ENCODE data around the gene HSPB2.

Gene HSPB2

DNA sequence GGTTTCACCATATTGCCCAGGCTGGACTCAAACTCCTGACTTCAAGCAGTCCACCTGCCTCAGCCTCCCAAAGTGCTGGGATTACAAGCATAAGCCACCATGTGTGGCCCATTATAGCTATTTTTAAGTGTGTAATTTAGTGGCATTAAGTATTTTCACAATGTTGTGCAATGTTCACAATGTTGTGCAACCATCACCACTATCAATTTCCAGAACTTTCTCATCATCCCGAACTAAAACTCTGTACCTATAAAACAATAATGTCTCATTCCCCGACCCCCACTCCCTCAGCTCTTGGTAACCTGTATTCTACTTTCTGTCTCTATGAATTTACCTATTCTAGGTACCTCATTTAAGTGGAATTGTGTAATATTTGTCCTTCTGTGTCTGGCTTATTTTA lies 25.7 kb upstream of the HSPB2 start:
- Histone ChIP-seq H3K9me3 (ENCODE audit: control insufficient read depth, low read depth, low read length) (no peaks in the 10 kb centered on the region), H3K27ac (ENCODE audit: low read length) (no peak overlapping the region), H3K27me3 (ENCODE audit: control insufficient read depth, insufficient read depth, low read length) (no peaks in the 10 kb centered on the region), H3K9ac (ENCODE audit: low read length) (no peak overlapping the region), H3K4me3 (ENCODE audit: low read length) (no peak overlapping the region), H3K4me1 (ENCODE audit: control insufficient read depth, low read depth, low read length) (no peaks in the 10 kb centered on the region), H3K36me3 (ENCODE audit: control insufficient read depth, low read depth, low read length) (no peaks in the 10 kb centered on the region)

DNA sequence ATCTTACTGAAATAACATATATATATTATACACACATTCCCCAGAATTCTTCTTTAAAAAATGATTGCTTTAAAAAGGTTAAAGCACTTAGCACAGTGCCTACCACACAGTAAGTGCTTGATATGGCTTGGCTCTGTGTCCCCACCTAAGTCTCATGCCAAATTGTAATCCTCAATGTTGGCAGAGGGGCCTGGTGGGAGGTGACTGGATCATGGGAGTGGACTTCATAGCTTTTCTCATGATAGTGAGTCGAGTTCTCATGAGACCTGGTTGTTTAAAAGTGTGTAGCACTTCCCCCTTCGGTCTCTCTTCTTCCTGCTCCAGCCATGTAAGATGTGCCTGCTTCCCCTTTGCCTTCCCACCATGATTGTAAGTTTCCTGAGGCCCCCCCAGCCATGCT lies 7.1 kb upstream of the HSPB2 start:
- no peaks in the 10 kb centered on the region for H3K9me3 ChIP-seq (ENCODE audit: control insufficient read depth, low read depth, low read length)
- H3K4me1 ChIP-seq (ENCODE audit: control insufficient read depth, low read depth, low read length): no peaks in the 10 kb centered on the region
- no peak overlapping the region for H3K27ac ChIP-seq (ENCODE audit: low read length)
- H3K9ac ChIP-seq (ENCODE audit: low read length): no peak overlapping the region
- H3K36me3 ChIP-seq (ENCODE audit: control insufficient read depth, low read depth, low read length): no peaks in the 10 kb centered on the region
- no peaks in the 10 kb centered on the region for H3K27me3 ChIP-seq (ENCODE audit: control insufficient read depth, insufficient read depth, low read length)
- no peak overlapping the region for H3K4me3 ChIP-seq (ENCODE audit: low read length)

DNA sequence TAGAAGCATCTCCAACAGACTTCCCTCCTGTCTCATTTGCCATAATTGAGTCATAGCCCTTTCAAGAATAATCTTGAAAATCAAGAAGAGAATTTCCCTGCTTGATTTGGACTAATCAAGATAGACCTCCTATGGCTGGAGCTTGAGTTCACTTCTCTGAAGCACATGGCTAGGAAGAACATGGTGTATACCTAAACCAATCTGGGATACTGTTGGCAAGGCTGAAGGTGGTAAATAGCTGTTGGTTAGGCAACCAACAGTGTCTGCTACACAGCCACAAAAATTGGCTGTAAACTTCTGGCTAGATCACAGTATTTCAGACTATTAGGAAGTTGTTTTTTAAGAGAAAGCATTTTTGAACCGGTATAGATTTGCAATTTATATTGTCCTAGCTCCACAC lies 5.9 kb upstream of the HSPB2 start:
- Histone ChIP-seq H3K9ac (ENCODE audit: low read length) (no peak overlapping the region), H3K4me1 (ENCODE audit: control insufficient read depth, low read depth, low read length) (peaks cover 3% of the 10 kb centered on the region), H3K36me3 (ENCODE audit: control insufficient read depth, low read depth, low read length) (no peaks in the 10 kb centered on the region), H3K4me3 (ENCODE audit: low read length) (no peak overlapping the region), H3K27me3 (ENCODE audit: control insufficient read depth, insufficient read depth, low read length) (no peaks in the 10 kb centered on the region), H3K27ac (ENCODE audit: low read length) (no peak overlapping the region), H3K9me3 (ENCODE audit: control insufficient read depth, low read depth, low read length) (no peaks in the 10 kb centered on the region)

DNA sequence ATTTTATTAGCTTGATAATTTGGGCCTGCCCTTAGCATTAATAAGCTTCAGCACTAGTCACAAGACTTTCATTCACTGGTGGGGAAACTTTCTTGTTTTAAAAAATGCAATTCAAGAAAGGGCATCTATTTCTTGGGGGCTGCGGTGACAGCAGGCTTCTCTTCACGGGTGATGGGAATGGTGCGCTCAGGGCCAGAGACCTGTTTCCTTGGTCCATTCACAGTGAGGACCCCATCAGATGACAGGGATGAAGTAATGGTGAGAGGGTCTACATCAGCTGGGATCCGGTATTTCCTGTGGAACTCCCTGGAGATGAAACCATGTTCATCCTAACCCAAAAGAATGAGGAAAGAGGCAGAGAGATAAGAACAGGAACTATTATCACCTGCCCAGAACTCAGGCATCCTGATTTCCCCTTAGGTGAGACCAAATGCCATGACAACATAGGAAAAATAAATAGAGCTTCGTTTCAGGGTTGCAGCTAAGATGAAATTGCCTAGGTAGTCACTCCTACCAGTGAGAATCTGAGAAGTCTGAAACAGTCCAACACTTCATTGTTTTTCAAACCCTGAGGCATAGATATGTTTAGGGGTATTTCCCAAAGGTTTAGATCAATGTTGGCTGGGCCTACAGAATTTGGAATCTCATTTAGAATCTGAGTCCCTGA lies 3.8 kb upstream of the HSPB2 start:
- H3K27me3 ChIP-seq (ENCODE audit: control insufficient read depth, insufficient read depth, low read length): no peaks in the 10 kb centered on the region
- no peak overlapping the region for H3K9ac ChIP-seq (ENCODE audit: low read length)
- no peak overlapping the region for H3K27ac ChIP-seq (ENCODE audit: low read length)
- no peaks in the 10 kb centered on the region for H3K9me3 ChIP-seq (ENCODE audit: control insufficient read depth, low read depth, low read length)
- H3K4me1 ChIP-seq (ENCODE audit: control insufficient read depth, low read depth, low read length): peaks cover 11% of the 10 kb centered on the region
- H3K4me3 ChIP-seq (ENCODE audit: low read length): no peak overlapping the region
- no peaks in the 10 kb centered on the region for H3K36me3 ChIP-seq (ENCODE audit: control insufficient read depth, low read depth, low read length)

DNA sequence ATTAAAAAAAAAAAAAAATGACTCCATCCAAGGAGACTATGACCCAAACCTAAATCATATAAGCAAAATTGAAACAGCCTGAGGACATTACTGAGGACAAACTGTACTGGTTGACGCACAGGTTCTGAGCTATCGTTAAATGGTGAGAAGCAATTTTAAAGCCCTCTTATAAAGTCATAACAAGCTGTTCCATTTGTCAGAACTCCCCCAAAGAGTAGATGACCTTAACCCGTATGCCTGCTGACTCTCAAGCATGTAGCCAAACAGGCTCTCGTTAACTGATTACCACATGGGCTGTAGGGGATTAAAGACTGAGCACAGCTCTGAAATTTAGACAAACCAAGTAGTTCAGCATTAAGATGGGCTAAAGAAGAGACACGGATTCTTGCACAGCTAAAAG lies 3.2 kb upstream of the HSPB2 start:
- Histone ChIP-seq H3K9ac (ENCODE audit: low read length) (no peak overlapping the region), H3K4me3 (ENCODE audit: low read length) (no peak overlapping the region), H3K4me1 (ENCODE audit: control insufficient read depth, low read depth, low read length) (peaks cover 11% of the 10 kb centered on the region), H3K27ac (ENCODE audit: low read length) (no peak overlapping the region), H3K36me3 (ENCODE audit: control insufficient read depth, low read depth, low read length) (no peaks in the 10 kb centered on the region), H3K27me3 (ENCODE audit: control insufficient read depth, insufficient read depth, low read length) (no peaks in the 10 kb centered on the region), H3K9me3 (ENCODE audit: control insufficient read depth, low read depth, low read length) (no peaks in the 10 kb centered on the region)

DNA sequence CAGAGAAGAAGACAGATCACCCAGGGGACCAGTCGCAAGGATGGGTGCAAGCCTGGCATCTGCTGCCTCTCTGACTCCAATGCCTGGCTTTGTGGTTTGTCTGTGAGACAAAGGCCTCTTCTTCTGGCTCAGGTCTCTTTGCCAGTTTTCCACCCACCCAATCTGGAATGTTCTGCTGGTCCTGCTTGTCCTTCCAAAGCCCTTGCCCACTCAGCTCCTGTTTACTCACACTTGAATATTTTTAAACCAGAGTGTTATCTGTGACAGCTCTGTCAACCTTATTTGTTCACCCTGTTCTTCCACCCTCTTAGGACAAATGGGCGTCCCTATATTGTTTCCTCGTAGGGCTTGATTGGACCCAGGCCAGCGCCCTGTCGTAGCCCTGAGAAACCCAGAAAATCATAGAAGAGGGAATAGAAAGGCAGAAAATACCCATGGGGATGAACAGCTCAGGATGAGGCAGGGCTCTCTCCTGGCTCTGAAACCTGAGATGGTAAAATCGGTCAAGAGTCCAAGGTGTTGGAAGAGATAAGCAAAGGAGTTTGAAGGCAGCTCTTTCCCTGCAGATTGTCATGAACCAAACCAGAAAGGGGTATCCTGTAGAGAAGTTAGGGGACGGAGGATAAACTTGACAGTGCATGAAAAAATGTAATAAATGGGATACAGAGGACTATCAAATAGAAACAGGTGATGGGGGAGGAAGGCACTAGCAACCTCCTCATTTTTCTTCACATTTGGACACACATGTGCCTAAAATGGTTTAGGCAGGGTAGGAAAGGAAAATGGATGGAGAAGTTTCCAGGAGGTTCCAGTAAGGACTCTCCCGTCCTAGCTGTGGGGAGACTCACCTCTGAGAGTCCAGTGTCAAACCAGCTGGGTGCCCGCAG lies 1.6 kb upstream of the HSPB2 start:
- Histone ChIP-seq H3K4me3 (ENCODE audit: low read length) (no peak overlapping the region), H3K4me1 (ENCODE audit: control insufficient read depth, low read depth, low read length) (peaks cover 11% of the 10 kb centered on the region), H3K27me3 (ENCODE audit: control insufficient read depth, insufficient read depth, low read length) (no peaks in the 10 kb centered on the region), H3K27ac (ENCODE audit: low read length) (no peak overlapping the region), H3K9ac (ENCODE audit: low read length) (no peak overlapping the region), H3K36me3 (ENCODE audit: control insufficient read depth, low read depth, low read length) (no peaks in the 10 kb centered on the region), H3K9me3 (ENCODE audit: control insufficient read depth, low read depth, low read length) (no peaks in the 10 kb centered on the region)

DNA sequence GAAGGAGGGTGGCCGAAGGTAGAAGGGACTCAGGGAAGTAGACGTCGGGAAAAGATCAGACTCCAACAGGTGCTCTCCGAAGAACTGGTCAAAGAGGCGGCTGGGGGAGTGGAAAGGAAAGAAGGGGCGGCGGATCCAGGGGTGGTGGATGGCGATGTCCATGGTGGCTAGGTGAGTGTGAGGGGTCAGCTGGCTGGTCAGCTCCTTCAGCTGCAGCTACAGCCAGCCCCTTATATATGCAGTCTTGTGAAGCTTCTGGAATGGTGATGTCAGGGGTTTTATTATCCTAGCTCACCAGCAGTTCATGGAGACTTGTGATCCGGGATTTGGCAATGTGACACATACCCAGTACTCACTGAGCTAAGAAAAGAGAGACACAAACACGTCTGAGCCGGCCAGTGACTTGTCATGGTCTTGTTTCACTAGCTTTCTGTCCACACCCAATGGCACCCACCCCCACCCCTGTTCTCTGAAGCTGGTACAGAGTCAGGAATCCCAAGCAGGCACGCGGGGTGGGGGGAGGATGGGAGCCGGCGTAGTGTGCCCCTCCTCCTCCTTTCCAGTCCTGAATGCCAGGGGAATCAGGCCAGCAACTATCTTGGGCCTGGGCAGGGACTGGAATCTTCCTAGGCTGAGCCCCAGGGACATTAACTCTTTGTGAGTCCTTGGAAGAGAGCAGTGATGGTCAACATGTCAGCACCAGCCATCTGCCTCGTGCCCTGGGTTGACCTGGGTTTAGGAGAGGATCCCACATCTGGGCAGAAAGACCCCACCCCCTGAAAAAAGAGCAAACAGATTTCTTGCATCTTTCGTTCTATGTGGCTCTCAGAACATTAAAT lies 752 bp upstream of the HSPB2 start, which contains the start of gene CRYAB:
CRYAB (minus strand) TSS at position 208 of the 839 bp plus-strand sequence; CDS start at position 162, 46 bp downstream.
- H3K27ac ChIP-seq (ENCODE audit: low read length): no peak within 1 kb of the TSS
- H3K9ac ChIP-seq (ENCODE audit: low read length): no peak within 1 kb of the TSS

DNA sequence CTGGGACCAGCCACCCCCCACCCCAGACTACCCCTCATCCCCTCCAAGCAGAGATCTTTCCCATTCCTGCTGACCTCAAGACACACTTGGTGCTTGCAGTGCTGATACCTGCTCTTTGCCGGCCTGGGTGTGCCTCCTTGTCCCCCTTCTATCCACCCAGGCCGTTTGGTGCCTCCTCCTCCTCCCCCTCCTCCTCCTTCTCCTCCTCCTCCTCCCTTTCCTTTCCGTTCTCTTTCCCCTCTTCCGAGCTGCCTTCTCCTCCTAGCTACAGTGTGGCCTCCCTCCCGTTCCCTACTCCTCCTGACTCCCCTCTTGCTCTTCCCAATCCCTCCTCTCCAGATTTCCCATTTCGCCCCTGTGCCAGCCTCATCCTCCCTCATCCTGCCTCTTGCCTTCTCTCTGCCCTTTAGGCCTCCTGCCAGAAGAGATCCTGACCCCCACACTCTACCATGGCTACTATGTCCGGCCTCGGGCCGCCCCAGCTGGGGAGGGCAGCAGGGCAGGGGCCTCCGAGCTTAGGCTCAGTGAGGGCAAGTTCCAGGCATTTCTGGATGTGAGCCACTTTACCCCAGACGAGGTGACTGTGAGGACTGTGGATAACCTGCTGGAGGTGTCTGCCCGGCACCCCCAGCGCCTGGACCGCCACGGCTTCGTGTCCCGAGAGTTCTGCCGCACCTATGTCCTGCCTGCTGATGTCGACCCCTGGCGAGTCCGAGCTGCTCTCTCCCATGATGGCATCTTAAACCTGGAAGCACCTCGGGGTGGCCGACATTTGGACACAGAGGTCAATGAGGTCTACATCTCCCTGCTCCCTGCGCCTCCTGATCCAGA lies 712 bp downstream of the HSPB2 start:
- H3K4me3 ChIP-seq (ENCODE audit: low read length): no peak overlapping the region

More for the DNA sequence above, 752 bp upstream of the HSPB2 start, which contains the start of gene CRYAB:
- H3K4me3 ChIP-seq (ENCODE audit: low read length): no peak within 1 kb of the TSS
- H3K27me3 ChIP-seq (ENCODE audit: control insufficient read depth, insufficient read depth, low read length): no peaks in the 10 kb centered on the region
- H3K4me1 ChIP-seq (ENCODE audit: control insufficient read depth, low read depth, low read length): peaks cover 11% of the 10 kb centered on the region
- H3K9me3 ChIP-seq (ENCODE audit: control insufficient read depth, low read depth, low read length): no peaks in the 10 kb centered on the region
- H3K36me3 ChIP-seq (ENCODE audit: control insufficient read depth, low read depth, low read length): no peaks in the 10 kb centered on the region

DNA sequence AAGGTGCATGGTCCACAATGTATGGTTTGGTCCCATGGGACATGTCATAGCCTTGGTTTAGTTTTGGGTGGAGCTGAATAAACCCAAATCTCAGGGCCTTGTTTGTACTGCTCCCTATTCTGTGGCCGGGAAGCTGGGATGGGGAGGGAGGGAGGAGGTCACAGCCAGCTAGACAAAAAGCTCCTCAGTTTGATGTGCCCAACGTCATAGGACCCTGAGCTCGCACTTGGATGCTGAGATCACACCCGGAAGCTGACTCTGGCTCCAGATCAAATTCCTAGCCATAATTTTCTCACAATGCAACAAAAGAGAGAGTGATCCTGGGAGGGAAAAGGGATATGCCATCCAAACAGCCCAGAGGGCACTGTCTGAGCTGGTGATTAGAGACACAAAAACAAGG lies 1.5 kb downstream of the HSPB2 start:
- no peaks in the 10 kb centered on the region for H3K36me3 ChIP-seq (ENCODE audit: control insufficient read depth, low read depth, low read length)
- H3K27ac ChIP-seq (ENCODE audit: low read length): no peak overlapping the region
- peaks cover 21% of the 10 kb centered on the region for H3K4me1 ChIP-seq (ENCODE audit: control insufficient read depth, low read depth, low read length)
- no peak overlapping the region for H3K9ac ChIP-seq (ENCODE audit: low read length)
- no peak overlapping the region for H3K4me3 ChIP-seq (ENCODE audit: low read length)
- H3K9me3 ChIP-seq (ENCODE audit: control insufficient read depth, low read depth, low read length): no peaks in the 10 kb centered on the region
- H3K27me3 ChIP-seq (ENCODE audit: control insufficient read depth, insufficient read depth, low read length): no peaks in the 10 kb centered on the region

More for the DNA sequence above, 712 bp downstream of the HSPB2 start:
- Histone ChIP-seq H3K27me3 (ENCODE audit: control insufficient read depth, insufficient read depth, low read length) (no peaks in the 10 kb centered on the region), H3K9me3 (ENCODE audit: control insufficient read depth, low read depth, low read length) (no peaks in the 10 kb centered on the region), H3K27ac (ENCODE audit: low read length) (no peak overlapping the region), H3K4me1 (ENCODE audit: control insufficient read depth, low read depth, low read length) (peaks cover 15% of the 10 kb centered on the region), H3K36me3 (ENCODE audit: control insufficient read depth, low read depth, low read length) (no peaks in the 10 kb centered on the region), H3K9ac (ENCODE audit: low read length) (no peak overlapping the region)

DNA sequence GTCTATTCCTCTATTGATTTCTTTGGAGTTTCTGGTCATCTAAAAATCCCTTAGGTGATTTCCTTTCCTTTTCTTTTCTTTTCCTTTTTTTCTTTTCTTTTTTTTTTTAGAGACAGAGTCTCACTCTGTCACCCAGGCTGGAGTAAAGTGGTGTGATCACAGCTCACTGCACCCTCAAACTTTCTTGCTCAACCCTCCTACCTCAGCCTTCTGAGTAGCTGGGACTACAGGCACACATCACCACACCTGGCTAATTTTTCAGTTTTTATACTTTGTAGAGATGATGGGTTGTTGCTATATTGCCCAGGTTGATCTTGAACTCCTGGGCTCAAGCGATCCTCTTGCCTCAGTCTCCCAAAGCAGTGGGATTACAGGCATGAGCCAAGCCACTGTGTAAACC lies 4.2 kb downstream of the HSPB2 start:
- peaks cover 17% of the 10 kb centered on the region for H3K4me1 ChIP-seq (ENCODE audit: control insufficient read depth, low read depth, low read length)
- H3K27ac ChIP-seq (ENCODE audit: low read length): no peak overlapping the region
- H3K9ac ChIP-seq (ENCODE audit: low read length): no peak overlapping the region
- H3K4me3 ChIP-seq (ENCODE audit: low read length): no peak overlapping the region
- H3K27me3 ChIP-seq (ENCODE audit: control insufficient read depth, insufficient read depth, low read length): no peaks in the 10 kb centered on the region
- H3K36me3 ChIP-seq (ENCODE audit: control insufficient read depth, low read depth, low read length): no peaks in the 10 kb centered on the region
- no peaks in the 10 kb centered on the region for H3K9me3 ChIP-seq (ENCODE audit: control insufficient read depth, low read depth, low read length)

Data from iPS-18a (cell line).